OCI-M2 (cell line): ENCODE data around the gene HPSE2.
"Not testable (repeated sequence)": the region's sequence is repeated elsewhere in the genome, so short reads cannot be mapped to it uniquely, and the experiment has no call there.

Source experiments
- DNase-seq: peaks from one replicate; lab custom pipeline; 2025; ENCODE audit not compliant: unreplicated experiment; lab: John Stamatoyannopoulos, UW

The HPSE2 gene

GRCh38 chr10:98577168-98577567 is 658.5 kb downstream of the HPSE2 start:
- DNase-seq = no peak

- no peak for DNase-seq
Measured at GRCh38 chr10:98576096-98576495, 659.6 kb downstream of the HPSE2 start.

DNA sequence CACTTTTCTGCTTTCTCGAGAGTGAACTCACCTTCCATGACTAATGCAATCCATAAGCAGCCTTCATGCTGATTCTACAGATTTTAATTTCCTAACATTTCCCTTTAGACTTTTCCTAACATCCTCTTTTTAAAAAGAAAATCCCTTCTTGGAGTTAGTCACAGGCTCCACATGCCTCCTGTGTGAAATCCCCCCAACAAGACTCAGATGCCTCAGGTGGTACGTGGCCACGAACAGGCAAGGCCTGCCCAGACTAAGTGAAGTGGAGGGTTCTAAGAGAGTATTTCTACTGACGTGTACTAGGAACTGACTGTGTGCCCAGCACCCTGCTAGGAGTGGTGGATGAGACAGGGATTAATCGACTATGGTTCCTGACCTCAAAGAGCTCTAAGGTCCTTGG is 663.1 kb downstream of the HPSE2 start:
- no peak for DNase-seq

GRCh38 chr10:98570834-98571233 is 664.8 kb downstream of the HPSE2 start:
- DNase-seq = no peak

- no peak for DNase-seq
Measured at GRCh38 chr10:98569853-98570252, 665.8 kb downstream of the HPSE2 start.

GRCh38 chr10:98568551-98568950 is 667.1 kb downstream of the HPSE2 start:
- DNase-seq = no peak

DNA sequence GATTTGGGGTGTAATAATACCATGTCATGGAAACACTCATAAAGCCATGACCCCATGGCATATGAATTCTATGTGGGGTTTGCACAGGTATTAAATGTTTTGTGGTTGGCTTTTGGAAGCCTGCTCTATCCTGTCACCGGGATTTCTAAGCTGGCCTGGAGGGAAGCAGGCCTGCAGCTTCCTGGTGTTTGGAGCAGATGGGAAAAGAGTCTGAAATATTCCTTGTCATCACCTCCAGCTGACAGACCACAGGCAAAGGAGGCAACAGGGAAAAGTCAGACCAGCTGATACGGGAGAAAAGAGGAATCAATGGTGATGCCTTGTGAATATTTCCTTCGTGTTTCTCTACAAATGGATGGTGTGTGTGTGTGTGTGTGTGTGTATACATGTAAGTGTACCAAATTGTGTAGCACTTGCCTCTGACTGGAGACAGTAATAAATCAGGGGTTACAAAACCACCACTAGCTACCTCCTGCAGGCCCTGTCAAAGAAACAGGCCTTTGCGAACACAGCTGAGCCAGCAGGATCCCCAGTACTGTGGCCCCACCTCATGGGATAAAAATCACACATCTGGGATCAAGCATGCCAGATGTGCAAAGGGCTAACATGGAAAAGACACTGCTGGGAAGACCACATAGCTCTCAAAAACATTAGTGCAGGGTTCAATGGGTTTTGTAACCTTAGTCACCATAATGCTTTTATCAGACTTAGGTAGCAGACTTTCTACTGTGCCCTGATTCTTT is 668.1 kb downstream of the HPSE2 start:
- no peak for DNase-seq

DNA sequence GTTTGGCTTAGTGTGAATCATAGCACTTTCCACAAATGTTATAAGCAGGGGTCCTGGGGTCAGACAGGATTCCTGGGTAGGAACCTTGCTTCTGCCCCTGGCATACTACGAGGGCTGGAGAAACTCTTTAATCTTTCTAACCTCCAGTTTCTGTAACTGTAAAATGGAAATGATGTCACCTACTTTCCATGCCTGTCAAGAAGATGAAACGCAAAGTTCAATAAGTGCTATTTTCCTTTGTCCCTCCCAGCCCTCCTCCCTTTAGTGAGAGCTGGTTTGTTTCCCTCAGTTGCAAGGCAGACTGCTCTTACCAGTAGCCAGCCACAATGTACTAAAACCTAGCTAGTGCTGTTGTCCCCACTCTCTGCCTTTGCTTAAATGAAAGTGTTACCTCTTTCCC is 671.8 kb downstream of the HPSE2 start:
- DNase-seq = no peak

DNA sequence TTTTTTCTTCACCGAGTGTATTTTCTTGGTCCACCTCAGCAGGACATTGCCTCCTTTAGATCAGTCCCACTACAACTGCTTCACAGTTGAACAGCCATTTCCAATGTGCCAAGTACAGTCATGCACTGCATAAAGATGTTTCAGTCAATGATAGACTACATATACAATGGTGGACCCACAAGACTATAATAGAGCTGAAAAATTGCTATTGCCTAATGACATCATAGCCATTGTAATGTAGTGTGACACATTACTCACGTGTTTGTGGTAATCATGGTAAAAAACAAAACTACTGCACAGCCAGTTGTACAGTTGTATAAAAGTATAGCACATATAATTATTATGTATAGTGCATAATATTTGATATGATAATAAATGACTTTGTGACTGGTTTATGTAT is 675.1 kb downstream of the HPSE2 start:
- no peak for DNase-seq

- DNase-seq = no peak
Measured at GRCh38 chr10:98556061-98556460, 679.6 kb downstream of the HPSE2 start.

DNA sequence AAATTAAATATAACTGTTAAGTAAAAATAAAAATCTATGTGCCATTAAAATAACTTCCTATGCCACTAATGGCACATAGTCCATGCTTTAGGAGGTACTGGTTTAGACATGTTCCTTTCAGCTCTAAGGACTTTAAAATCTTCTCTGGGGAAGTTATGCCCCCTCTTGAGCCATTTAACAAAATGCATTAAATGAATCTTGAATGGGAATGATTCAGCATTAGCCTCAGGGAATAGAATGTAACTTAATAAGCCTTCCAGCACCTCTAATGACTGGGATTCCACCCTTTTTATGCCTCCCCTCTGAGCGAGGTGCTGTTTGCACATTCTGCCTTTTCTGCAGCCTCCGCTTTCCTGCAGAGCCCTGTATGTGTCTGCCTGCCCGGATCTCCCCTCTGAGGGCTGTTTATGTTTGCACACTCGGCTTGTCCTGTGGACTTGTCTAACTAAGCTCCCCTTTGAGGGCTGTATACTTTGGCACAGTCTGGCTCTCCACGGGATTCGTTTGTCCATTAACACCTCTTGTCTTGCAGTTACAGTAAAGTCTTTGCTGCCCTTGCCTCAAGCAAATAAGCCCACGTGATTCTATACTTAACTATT is 680.5 kb downstream of the HPSE2 start:
- no peak for DNase-seq

- not testable (repeated sequence) for DNase-seq
Measured at GRCh38 chr10:98541561-98541960, 694.1 kb downstream of the HPSE2 start.

GRCh38 chr10:98539578-98539977 is 696.1 kb downstream of the HPSE2 start:
- no peak for DNase-seq

DNA sequence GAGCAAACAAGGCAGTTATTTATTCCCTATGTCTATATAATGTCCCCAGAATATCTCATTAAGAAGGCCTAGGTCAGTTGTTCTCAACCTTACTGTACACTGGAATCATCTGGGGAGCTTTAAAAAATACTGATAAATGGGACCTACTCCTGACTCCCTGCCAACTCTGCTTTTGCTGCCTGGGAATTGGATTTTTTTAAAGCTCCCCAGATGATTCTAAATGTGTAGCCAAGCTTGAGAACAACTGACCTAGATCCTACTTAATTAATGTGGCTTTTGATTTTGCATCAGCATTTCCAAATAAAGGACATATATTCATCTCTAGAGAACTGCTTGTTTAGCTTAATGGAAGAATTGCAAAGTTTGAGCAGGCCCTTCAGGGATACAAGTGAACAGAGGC is 697.2 kb downstream of the HPSE2 start:
- no peak for DNase-seq

GRCh38 chr10:98536551-98536950 is 699.1 kb downstream of the HPSE2 start:
- DNase-seq = no peak

GRCh38 chr10:98533746-98534445 is 701.8 kb downstream of the HPSE2 start:
- DNase-seq = no peak

DNA sequence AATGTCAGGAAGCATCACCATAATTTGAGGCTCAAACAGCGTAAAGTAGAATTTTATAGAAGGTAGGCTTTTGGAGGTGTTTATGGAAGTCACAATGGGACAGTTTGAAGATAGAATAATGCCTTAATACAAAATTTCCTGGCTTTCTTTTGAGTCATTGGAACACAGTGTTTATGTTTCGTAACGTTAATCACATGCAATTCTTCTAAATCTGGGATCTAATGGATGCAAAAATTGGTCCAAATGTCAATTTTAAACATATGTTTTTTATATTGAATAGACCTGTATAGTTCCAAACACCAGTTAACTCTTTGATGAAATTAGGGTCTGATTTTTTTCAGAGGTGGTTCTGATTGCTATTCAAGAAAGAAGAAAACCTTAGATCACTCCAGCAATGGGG is 702.4 kb downstream of the HPSE2 start:
- no peak for DNase-seq

- DNase-seq = no peak
Measured at GRCh38 chr10:98528805-98529183, 706.9 kb downstream of the HPSE2 start.

- no peak for DNase-seq
Measured at GRCh38 chr10:98528166-98528804, 707.4 kb downstream of the HPSE2 start.

GRCh38 chr10:98525969-98526368 is 709.7 kb downstream of the HPSE2 start:
- no peak for DNase-seq

DNA sequence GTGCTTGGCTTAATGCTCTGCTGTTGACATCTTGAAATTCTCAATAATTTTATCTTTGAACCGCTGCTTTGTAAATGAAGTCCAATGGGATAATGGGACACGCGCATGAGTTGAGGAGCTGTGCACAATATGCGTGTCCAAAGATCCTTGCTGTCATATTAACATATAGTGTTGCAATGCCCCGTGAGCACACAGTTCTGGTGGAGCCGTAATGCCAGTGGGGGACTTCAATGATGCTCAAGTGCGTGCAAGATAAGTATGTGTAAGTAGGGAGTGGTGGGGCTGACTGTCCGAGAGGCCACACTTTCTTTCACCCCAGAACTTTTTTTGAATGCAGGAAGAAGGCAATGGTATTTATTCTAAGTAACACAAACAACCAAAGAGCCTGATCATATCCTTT is 711.5 kb downstream of the HPSE2 start:
- no peak for DNase-seq

GRCh38 chr10:98519841-98520240 is 715.8 kb downstream of the HPSE2 start:
- no peak for DNase-seq
